Measurements from ENCODE around the gene SET. TPM values are rescaled to one million over a fixed set of nuclear protein-coding genes. Genes with fewer than 3 reads are reported as not detected.

The SET gene
- total and polyA plus RNA-seq, 2 of the 13 experiments (the other 11 are each of a cell fraction or from before 2014, with no cell fraction given), result 94.2 to 611 TPM

DNA sequence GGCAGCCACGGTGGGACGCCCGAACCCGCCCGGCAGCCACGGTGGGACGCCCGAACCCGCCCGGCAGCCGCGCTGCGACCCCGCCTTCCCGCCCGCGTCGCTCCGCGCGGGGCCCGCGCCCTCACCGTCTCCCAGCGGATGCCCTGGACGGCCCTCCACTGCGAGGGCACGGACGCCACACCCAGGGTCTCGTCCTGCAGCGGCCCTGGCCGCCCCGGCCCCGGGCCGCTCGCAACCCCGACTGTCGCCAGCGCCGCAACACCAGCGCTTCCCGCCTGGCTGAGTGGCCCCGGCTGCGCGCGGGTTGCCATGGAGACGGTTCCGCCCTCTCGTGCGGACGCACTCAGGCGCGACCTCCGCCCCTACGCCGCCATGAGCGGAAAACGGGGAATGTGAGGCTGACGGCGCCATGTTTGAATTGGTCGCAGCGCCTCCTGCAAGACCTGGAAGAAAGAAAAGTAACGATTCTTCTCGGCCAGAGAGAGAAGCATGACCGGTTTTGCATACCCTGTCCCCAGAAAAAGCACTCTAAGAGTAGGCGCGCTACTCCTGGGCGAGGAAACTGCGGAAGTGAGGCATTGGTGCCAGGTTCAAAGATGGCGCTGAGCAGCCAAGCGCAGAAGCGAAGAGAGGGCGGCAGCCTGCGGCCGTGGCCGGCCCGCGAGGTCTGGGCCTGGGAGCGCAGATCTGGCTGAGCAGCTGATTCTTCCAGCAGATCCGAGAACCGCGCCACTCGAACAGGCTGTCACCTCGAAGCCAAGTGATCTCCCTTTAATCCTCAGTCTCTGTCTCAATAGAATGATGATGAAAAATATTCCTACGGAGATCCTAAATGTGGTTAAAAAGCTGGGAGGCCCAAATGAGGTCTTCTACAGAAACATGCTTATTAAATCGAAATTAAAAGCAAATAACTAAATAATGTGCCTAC, 32.3 kb upstream of the SET start, which contains the start of gene DYNC2I2 (continued):
- TF ChIP-seq ISL2 (CRISPR knock-in tag; IDR thresholded peaks at IDR 0.05) (peak; percentile 69; the same call in 1 of the 2 replicates), ZNF607 (CRISPR knock-in tag; IDR thresholded peaks at IDR 0.05; ENCODE audit: borderline replicate concordance) (peak; percentile 42; the same call in 1 of the 2 replicates), TOPORS (CRISPR knock-in tag; IDR thresholded peaks at IDR 0.05) (peak; percentile 78), TCF12 (IDR thresholded peaks at IDR 0.05) (no peak), TCF12 (CRISPR knock-in tag; IDR thresholded peaks at IDR 0.05) (no peak), ZBED4 (CRISPR knock-in tag; IDR thresholded peaks at IDR 0.05; ENCODE audit: borderline replicate concordance) (peak; percentile 78; the same call in 1 of the 2 replicates), KLF12 (CRISPR knock-in tag; IDR thresholded peaks at IDR 0.05; ENCODE audit: borderline replicate concordance) (peak; percentile 96), MEIS1 (CRISPR knock-in tag; IDR thresholded peaks at IDR 0.05; ENCODE audit: borderline replicate concordance) (peak; percentile 43; the same call in 1 of the 2 replicates), ZNF224 (CRISPR knock-in tag; IDR thresholded peaks at IDR 0.05) (peak; percentile 65; the same call in 1 of the 2 replicates), FOXA1 (IDR thresholded peaks at IDR 0.05) (no peak), FOXA1 (CRISPR knock-in tag; IDR thresholded peaks at IDR 0.05) (no peak), SCMH1 (CRISPR knock-in tag; IDR thresholded peaks at IDR 0.05; ENCODE audit: borderline replicate concordance) (no peak), HNRNPLL (IDR thresholded peaks at IDR 0.05; ENCODE audit: low read depth, low read length, poor library complexity, severe bottlenecking) (peak; percentile 91), ZFAT (CRISPR knock-in tag; conservative IDR thresholded peaks at IDR 0.05) (no peak), PRPF4 (IDR thresholded peaks at IDR 0.05; ENCODE audit: low read depth, low read length, poor library complexity, severe bottlenecking) (no peak)
- TF ChIP-seq, protein P1, sequence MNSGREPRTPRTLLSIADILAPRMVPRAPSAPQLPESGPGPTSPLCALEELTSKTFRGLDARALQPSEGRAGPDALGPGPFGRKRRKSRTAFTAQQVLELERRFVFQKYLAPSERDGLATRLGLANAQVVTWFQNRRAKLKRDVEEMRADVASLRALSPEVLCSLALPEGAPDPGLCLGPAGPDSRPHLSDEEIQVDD (CRISPR knock-in tag; IDR thresholded peaks at IDR 0.05; ENCODE audit: borderline replicate concordance), result no peak
- TF ChIP-seq, protein P2, sequence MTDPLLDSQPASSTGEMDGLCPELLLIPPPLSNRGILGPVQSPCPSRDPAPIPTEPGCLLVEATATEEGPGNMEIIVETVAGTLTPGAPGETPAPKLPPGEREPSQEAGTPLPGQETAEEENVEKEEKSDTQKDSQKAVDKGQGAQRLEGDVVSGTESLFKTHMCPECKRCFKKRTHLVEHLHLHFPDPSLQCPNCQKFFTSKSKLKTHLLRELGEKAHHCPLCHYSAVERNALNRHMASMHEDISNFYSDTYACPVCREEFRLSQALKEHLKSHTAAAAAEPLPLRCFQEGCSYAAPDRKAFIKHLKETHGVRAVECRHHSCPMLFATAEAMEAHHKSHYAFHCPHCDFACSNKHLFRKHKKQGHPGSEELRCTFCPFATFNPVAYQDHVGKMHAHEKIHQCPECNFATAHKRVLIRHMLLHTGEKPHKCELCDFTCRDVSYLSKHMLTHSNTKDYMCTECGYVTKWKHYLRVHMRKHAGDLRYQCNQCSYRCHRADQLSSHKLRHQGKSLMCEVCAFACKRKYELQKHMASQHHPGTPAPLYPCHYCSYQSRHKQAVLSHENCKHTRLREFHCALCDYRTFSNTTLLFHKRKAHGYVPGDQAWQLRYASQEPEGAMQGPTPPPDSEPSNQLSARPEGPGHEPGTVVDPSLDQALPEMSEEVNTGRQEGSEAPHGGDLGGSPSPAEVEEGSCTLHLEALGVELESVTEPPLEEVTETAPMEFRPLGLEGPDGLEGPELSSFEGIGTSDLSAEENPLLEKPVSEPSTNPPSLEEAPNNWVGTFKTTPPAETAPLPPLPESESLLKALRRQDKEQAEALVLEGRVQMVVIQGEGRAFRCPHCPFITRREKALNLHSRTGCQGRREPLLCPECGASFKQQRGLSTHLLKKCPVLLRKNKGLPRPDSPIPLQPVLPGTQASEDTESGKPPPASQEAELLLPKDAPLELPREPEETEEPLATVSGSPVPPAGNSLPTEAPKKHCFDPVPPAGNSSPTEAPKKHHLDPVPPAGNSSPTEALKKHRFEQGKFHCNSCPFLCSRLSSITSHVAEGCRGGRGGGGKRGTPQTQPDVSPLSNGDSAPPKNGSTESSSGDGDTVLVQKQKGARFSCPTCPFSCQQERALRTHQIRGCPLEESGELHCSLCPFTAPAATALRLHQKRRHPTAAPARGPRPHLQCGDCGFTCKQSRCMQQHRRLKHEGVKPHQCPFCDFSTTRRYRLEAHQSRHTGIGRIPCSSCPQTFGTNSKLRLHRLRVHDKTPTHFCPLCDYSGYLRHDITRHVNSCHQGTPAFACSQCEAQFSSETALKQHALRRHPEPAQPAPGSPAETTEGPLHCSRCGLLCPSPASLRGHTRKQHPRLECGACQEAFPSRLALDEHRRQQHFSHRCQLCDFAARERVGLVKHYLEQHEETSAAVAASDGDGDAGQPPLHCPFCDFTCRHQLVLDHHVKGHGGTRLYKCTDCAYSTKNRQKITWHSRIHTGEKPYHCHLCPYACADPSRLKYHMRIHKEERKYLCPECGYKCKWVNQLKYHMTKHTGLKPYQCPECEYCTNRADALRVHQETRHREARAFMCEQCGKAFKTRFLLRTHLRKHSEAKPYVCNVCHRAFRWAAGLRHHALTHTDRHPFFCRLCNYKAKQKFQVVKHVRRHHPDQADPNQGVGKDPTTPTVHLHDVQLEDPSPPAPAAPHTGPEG (CRISPR knock-in tag; IDR thresholded peaks at IDR 0.05), result peak; percentile 65; the same call in 1 of the 2 replicates
